Sigmoid colon (tissue), 7 donors: Measurements from ENCODE around the gene SF3A1. TPM values are rescaled to one million over a fixed set of nuclear protein-coding genes. Genes with fewer than 3 reads are reported as not detected.

Experiments
- DNase-seq: peaks from one replicate; pipeline ENCODE4 v3.0.0-alpha.2; 2019
- H3K27ac ChIP-seq, 4 donors: fragments of 200-600 bp; sonication (generic); one replicate each; pipeline ENCODE4 v1.5.1; 2016 to 2019; ENCODE audit warnings: mild to moderate bottlenecking in 1 of 4
- H3K27me3 ChIP-seq, 3 donors: fragments of 200-600 bp; sonication (generic); one replicate each; pipeline ENCODE4 v1.5.1; 2019; ENCODE audit warnings: mild to moderate bottlenecking in 1 of 3
- H3K36me3 ChIP-seq, 4 donors: fragments of 200-600 bp; sonication (generic); one replicate each; pipeline ENCODE4 v1.5.1; 2016 to 2019
- H3K4me1 ChIP-seq, 4 donors: fragments of 200-600 bp; sonication (generic); one replicate each; pipeline ENCODE4 v1.5.1; 2017 to 2019
- H3K4me3 ChIP-seq, 4 donors: fragments of 200-600 bp; sonication (generic); one replicate each; pipeline ENCODE4 v1.5.1; 2017 to 2019; ENCODE audit warnings: mild to moderate bottlenecking in 2 of 4, moderate library complexity in 1 of 4
- H3K9me3 ChIP-seq, 4 donors: fragments of 200-600 bp in 3 of 4; sonication (generic) in 3 of 4; one replicate each; pipeline versions ENCODE4 v1.5.1 to v1.6.1; 2013 to 2019
- EP300 ChIP-seq, 4 donors: sonication (generic); formaldehyde crosslinking; IDR thresholded peaks; one replicate each; pipeline ENCODE4 v1.6.1; 2017; ENCODE audit warnings: antibody characterized with exemption in 4 of 4
- POLR2A ChIP-seq, 2 donors: fragments of 450-650 bp; IDR thresholded peaks; one replicate each; pipeline ENCODE4 v1.6.1; 2016; ENCODE audit warnings: antibody characterized with exemption in 2 of 2, mild to moderate bottlenecking in 2 of 2, moderate library complexity in 2 of 2
- POLR2AphosphoS5 ChIP-seq, 4 donors: sonication (generic); formaldehyde crosslinking; IDR thresholded peaks; one replicate each; pipeline ENCODE4 v1.6.1; 2017; ENCODE audit warnings: antibody characterized with exemption in 4 of 4
- WGBS, 2 donors: extraction: QIAGEN DNeasy Blood & Tissue Kit; methylation state at CpG; one replicate each; pipeline ENCODE4 v1.1.7; 2013; 5-methylcytosine and 5-hydroxymethylcytosine counted together
- intact Hi-C: fragments of 100-400 bp; cut with DNase I; formaldehyde crosslinking; loops from one replicate; pipeline ENCODE4 v1.15.1; 2023
- polyA plus RNA-seq, 3 donors: library from polyadenylated mRNA; stranded (reverse); fragments of 200-250 nt; gene quantifications; one replicate each; pipeline ENCODE4 v1.2.3, GENCODE V29; 2013
- total RNA-seq, 4 donors: library from RNA; depleted of rRNA; stranded (reverse); fragments of >200 nt; gene quantifications; one replicate each; pipeline ENCODE4 v1.1.0, GENCODE V29; 2016
- TF ChIP-seq, protein P1 (sequence below), 4 experiments: fragments of 450-650 bp in 3 of 4; fragments of 200-600 bp in 1 of 4; IDR thresholded peaks; one replicate each; pipeline ENCODE4 v1.5.1; 2016 to 2019; ENCODE audit warnings: antibody characterized with exemption in 4 of 4, mild to moderate bottlenecking in 3 of 4, moderate library complexity in 2 of 4
- donor health status: healthy with polysubstance abuse.
- donor health status: Bipolar disorder and iron deficiency.
- donor health status: healthy.

The SF3A1 gene
- total and polyA plus RNA-seq, 7 donors = 17.4 to 61.5 (median 25.7) TPM

GRCh38 chr22:30357236-30357570, 509 bp upstream of the SF3A1 start:
- Histone ChIP-seq H3K27ac (peak overlapping the region; percentile 94 to 97 (median 96)), H3K4me1 (peaks cover 0 to 41% (median 37%) of the 10 kb centered on the region in 4 donors), H3K36me3 (peaks cover 4 to 16% (median 8%) of the 10 kb centered on the region in 4 donors), H3K9me3 (no peaks in the 10 kb centered on the region), H3K4me3 (peak overlapping the region; percentile 69 to 91 (median 77)), H3K27me3 (no peaks in the 10 kb centered on the region)
- no peak for DNase-seq
- intact Hi-C loops = loop anchor here (2.0 kb wide), 2 partner anchors 30 kb away; partner anchors contain the start of genes RNF215 and TBC1D10A
- TF ChIP-seq POLR2A (IDR thresholded peaks at IDR 0.05) (no peak), EP300 (IDR thresholded peaks at IDR 0.05) (no peak), POLR2AphosphoS5 (IDR thresholded peaks at IDR 0.05) (no peak)
- TF ChIP-seq, protein P1, sequence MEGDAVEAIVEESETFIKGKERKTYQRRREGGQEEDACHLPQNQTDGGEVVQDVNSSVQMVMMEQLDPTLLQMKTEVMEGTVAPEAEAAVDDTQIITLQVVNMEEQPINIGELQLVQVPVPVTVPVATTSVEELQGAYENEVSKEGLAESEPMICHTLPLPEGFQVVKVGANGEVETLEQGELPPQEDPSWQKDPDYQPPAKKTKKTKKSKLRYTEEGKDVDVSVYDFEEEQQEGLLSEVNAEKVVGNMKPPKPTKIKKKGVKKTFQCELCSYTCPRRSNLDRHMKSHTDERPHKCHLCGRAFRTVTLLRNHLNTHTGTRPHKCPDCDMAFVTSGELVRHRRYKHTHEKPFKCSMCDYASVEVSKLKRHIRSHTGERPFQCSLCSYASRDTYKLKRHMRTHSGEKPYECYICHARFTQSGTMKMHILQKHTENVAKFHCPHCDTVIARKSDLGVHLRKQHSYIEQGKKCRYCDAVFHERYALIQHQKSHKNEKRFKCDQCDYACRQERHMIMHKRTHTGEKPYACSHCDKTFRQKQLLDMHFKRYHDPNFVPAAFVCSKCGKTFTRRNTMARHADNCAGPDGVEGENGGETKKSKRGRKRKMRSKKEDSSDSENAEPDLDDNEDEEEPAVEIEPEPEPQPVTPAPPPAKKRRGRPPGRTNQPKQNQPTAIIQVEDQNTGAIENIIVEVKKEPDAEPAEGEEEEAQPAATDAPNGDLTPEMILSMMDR (IDR thresholded peaks at IDR 0.05) = no peak
- WGBS, 2 donors = 4 to 5% methylated on average over 9 of the region's 9 CpGs

DNA sequence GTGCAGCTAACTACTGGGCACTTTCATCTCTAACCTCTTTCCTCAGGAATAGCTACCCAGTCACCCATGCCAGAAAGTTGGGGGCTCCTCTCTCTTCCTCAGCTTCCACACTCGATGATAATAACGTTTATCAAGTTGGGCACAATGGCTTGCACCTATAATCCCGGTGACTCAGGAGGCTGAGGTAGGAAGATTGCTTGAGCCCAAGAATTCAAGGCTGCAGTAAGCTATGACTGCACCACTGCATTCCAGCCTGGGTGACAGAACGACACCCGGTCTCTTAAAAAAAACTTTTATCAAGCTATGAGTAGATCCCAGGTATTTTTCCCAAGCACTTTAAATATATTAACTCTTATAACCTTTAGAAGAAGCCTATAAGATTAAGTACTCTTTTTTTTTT, 2.0 kb downstream of the SF3A1 start:
- intact Hi-C loops = no loop called here
- H3K27ac ChIP-seq = no peak overlapping the region

DNA sequence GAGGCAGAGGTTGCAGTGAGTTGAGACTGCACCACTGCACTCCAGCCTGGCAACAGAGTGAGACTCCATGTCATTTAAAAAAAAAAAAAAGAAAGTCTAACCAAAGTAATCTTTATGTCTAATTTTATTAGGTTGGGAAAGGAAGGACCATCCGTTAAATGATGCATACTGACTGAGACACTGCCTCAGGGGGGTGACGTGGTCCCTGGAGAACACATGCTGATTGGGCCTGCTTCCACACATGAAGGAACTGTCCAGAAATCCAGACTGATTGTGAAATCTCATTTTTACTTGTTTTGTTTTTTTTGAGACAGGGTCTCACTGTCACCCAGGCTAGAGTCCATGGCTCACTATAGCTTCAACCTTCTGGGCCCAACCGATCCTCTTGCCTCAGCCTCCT, 5.5 kb downstream of the SF3A1 start:
- H3K27me3 ChIP-seq = no peaks in the 10 kb centered on the region
- no peaks in the 10 kb centered on the region for H3K9me3 ChIP-seq
- no peak overlapping the region for H3K4me3 ChIP-seq
- no peak overlapping the region for H3K27ac ChIP-seq
- intact Hi-C loops = no loop called here
- TF ChIP-seq POLR2AphosphoS5 (IDR thresholded peaks at IDR 0.05) (no peak), POLR2A (IDR thresholded peaks at IDR 0.05) (no peak), EP300 (IDR thresholded peaks at IDR 0.05) (no peak)
- TF ChIP-seq, protein P1 (IDR thresholded peaks at IDR 0.05) = no peak
- DNase-seq = no peak
- WGBS, 2 donors = 87 to 94% methylated on average over 3 of the region's 3 CpGs
- peaks cover 0 to 51% (median 40%) of the 10 kb centered on the region in 4 donors for H3K4me1 ChIP-seq
- peaks cover 22 to 76% (median 34%) of the 10 kb centered on the region in 4 donors for H3K36me3 ChIP-seq

More for the DNA sequence above, 2.0 kb downstream of the SF3A1 start:
- peaks cover 17 to 42% (median 19%) of the 10 kb centered on the region in 4 donors for H3K36me3 ChIP-seq
- peak overlapping the region in 1 of 4 donors; percentile 69 for H3K4me3 ChIP-seq
- 66 to 77% methylated on average over 5 of the region's 5 CpGs for WGBS, 2 donors
- no peaks in the 10 kb centered on the region for H3K27me3 ChIP-seq
- H3K4me1 ChIP-seq = peaks cover 0 to 45% (median 41%) of the 10 kb centered on the region in 4 donors
- H3K9me3 ChIP-seq = no peaks in the 10 kb centered on the region
- DNase-seq = no peak
- no peak for TF ChIP-seq POLR2A (IDR thresholded peaks at IDR 0.05)
- TF ChIP-seq EP300 (IDR thresholded peaks at IDR 0.05) = no peak
- TF ChIP-seq POLR2AphosphoS5 (IDR thresholded peaks at IDR 0.05) = no peak
- TF ChIP-seq, protein P1 (IDR thresholded peaks at IDR 0.05) = no peak

DNA sequence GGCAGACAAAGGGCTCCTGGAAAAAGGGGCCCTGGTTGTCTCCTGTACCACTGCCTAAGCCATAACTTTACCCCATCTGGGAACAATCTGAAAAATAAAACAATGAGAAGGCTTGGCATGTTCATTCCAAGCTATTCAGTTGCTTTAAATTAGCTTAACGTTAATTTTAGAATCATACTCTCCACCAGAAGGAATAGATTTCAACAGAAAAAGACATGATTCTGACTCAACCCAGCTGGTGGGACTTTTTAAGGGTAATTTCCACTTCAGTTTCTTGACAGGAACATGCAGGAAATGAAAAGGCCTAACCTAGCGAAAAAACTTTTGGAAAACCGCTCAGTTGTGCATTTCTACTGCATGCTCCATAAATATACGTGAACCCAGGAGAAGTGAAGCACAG, 7.9 kb downstream of the SF3A1 start:
- DNase-seq = no peak
- Histone ChIP-seq H3K4me3 (no peak overlapping the region), H3K4me1 (peaks cover 0 to 28% (median 16%) of the 10 kb centered on the region in 4 donors), H3K27ac (peak overlapping the region in 1 of 4 donors; percentile 11), H3K36me3 (peaks cover 45 to 98% (median 58%) of the 10 kb centered on the region in 4 donors), H3K9me3 (no peaks in the 10 kb centered on the region), H3K27me3 (no peaks in the 10 kb centered on the region)
- intact Hi-C loops = no loop called here
- TF ChIP-seq, protein P1 (IDR thresholded peaks at IDR 0.05) = no peak
- no peak for TF ChIP-seq POLR2AphosphoS5 (IDR thresholded peaks at IDR 0.05)
- TF ChIP-seq POLR2A (IDR thresholded peaks at IDR 0.05) = no peak
- WGBS, 2 donors = 76 to 86% methylated on average over 4 of the region's 4 CpGs

- DNase-seq = no peak
- 80 to 91% methylated on average over 4 of the region's 4 CpGs for whole genome bisulfite sequencing, 2 donors
- intact Hi-C loops = no loop called here
- TF ChIP-seq, protein P1 (IDR thresholded peaks at IDR 0.05) = no peak
- TF ChIP-seq POLR2AphosphoS5 (IDR thresholded peaks at IDR 0.05) (no peak), EP300 (IDR thresholded peaks at IDR 0.05) (no peak), POLR2A (IDR thresholded peaks at IDR 0.05) (no peak)
- Histone ChIP-seq H3K27ac (peak overlapping the region in 1 of 4 donors; percentile 11), H3K36me3 (peaks cover 49 to 98% (median 62%) of the 10 kb centered on the region in 4 donors), H3K4me3 (no peak overlapping the region), H3K27me3 (no peaks in the 10 kb centered on the region), H3K9me3 (no peaks in the 10 kb centered on the region), H3K4me1 (peaks cover 0 to 26% (median 13%) of the 10 kb centered on the region in 4 donors)
These were observed 8.3 kb downstream of the SF3A1 start for GRCh38 chr22:30348404-30348803.
